Endothelial cell of umbilical vein (primary cell): Measurements from ENCODE around the gene OSBPL5. TPM values are rescaled to one million over a fixed set of nuclear protein-coding genes. Genes with fewer than 3 reads are reported as not detected.

Experiments used
- BruUV-seq: library from RNA; stranded (reverse); fragments of 400-500 nt; replicated peaks from 2 replicates; lab custom pipeline; 2021; lab: Mats Ljungman, UMichigan
- CTCF ChIA-PET: fragments of 300-600, 350-600 bp; sonication (Branson Sonifier 250); formaldehyde crosslinking; loops from one replicate; lab custom pipeline; 2021; ENCODE audit warnings: antibody characterized with exemption, inconsistent platforms; lab: Charles Lee
- POLR2A ChIA-PET: fragments of 300-600, 350-600 bp; sonication (Branson Sonifier 250); formaldehyde crosslinking; loops from one replicate; lab custom pipeline; 2021; ENCODE audit warnings: antibody characterized with exemption, inconsistent platforms; lab: Charles Lee
- DNase-seq: peaks from one replicate; pipeline ENCODE4 v3.0.0-alpha.2; 2011; ENCODE audit warnings: low read depth, low spot score
- FAIRE-seq: peaks from 2 replicates; lab custom pipeline; 2011; peaks lifted over from hg19 to GRCh38; lab: Jason Lieb, UNC
- H2AFZ ChIP-seq: 2 replicates; pipeline ENCODE4 v1.6.0; 2012; ENCODE audit warnings: low read depth, low read length, control low read depth, inconsistent platforms
- H3K27ac ChIP-seq: 2 replicates; pipeline ENCODE4 v1.5.1; 2011; ENCODE audit warnings: low read depth, mild to moderate bottlenecking, control low read depth, low read length, moderate library complexity; ENCODE audit not compliant: insufficient read depth
- H3K27me3 ChIP-seq, 2 experiments: 2 replicates each; pipeline versions ENCODE4 v1.6.0 to v1.6.1; 2011; ENCODE audit warnings: low read length in 2 of 2, mixed read lengths in 1 of 2; ENCODE audit not compliant: control insufficient read depth in 2 of 2, insufficient read depth in 2 of 2
- H3K36me3 ChIP-seq, 2 experiments: 2 replicates in 1 of 2; 3 replicates in 1 of 2; pipeline ENCODE4 v1.5.1; 2011; ENCODE audit warnings: low read length in 2 of 2, mild to moderate bottlenecking in 1 of 2, moderate library complexity in 1 of 2; ENCODE audit not compliant: control insufficient read depth in 2 of 2, insufficient read depth in 2 of 2; ENCODE audit errors: extremely low read depth in 1 of 2
- H3K4me1 ChIP-seq: 3 replicates; pipeline ENCODE4 v1.5.1; 2011; ENCODE audit warnings: mild to moderate bottlenecking, low read length; ENCODE audit not compliant: control insufficient read depth, insufficient read depth; ENCODE audit errors: extremely low read depth
- H3K4me2 ChIP-seq: 2 replicates; pipeline ENCODE4 v1.6.1; 2011; ENCODE audit warnings: low read length, control low read depth, mixed read lengths; ENCODE audit not compliant: insufficient read depth
- H3K4me3 ChIP-seq, 3 experiments: fragments of 200-600 bp in 1 of 3; sonication (generic), shearing (Covaris generic) in 1 of 3; replicated peaks in 1 of 3; 2 replicates each; pipeline ENCODE4 v1.5.1; 2011 to 2016; ENCODE audit warnings: control low read depth in 3 of 3, low read length in 3 of 3, mild to moderate bottlenecking in 2 of 3, inconsistent platforms in 1 of 3, low read depth in 1 of 3, moderate library complexity in 1 of 3; ENCODE audit not compliant: insufficient read depth in 1 of 3
- H3K79me2 ChIP-seq: 2 replicates; pipeline ENCODE4 v1.6.0; 2012; ENCODE audit warnings: low read length, inconsistent platforms; ENCODE audit not compliant: control insufficient read depth, insufficient read depth
- H3K9ac ChIP-seq: replicated peaks from 2 replicates; pipeline ENCODE3; 2011; ENCODE audit warnings: low read length, control low read depth; ENCODE audit not compliant: insufficient read depth; ENCODE audit errors: extremely low read depth
- H3K9me1 ChIP-seq: replicated peaks from 3 replicates; pipeline ENCODE4 v1.6.0; 2011; ENCODE audit warnings: mild to moderate bottlenecking, low read length; ENCODE audit not compliant: control insufficient read depth, insufficient read depth; ENCODE audit errors: extremely low read depth
- H3K9me3 ChIP-seq: replicated peaks from 2 replicates; pipeline ENCODE4 v1.5.1; 2012; ENCODE audit warnings: low read length, inconsistent platforms; ENCODE audit not compliant: control insufficient read depth, insufficient read depth
- H4K20me1 ChIP-seq: replicated peaks from 2 replicates; pipeline ENCODE3; 2011; ENCODE audit warnings: mild to moderate bottlenecking, low read length; ENCODE audit not compliant: control insufficient read depth, insufficient read depth; ENCODE audit errors: extremely low read depth
- EZH2 ChIP-seq: IDR thresholded peaks from 2 replicates; pipeline ENCODE4 v1.6.1; 2012; ENCODE audit warnings: borderline replicate concordance, low read depth, mild to moderate bottlenecking, moderate library complexity, low read length, inconsistent platforms; ENCODE audit not compliant: severe bottlenecking
- FOS ChIP-seq: IDR thresholded peaks from 2 replicates; pipeline ENCODE4 v1.6.1; 2011; ENCODE audit warnings: mild to moderate bottlenecking, low read length, moderate library complexity, borderline replicate concordance; ENCODE audit not compliant: insufficient read depth
- GATA2 ChIP-seq: IDR thresholded peaks from 2 replicates; pipeline ENCODE4 v1.7.0; 2011; ENCODE audit warnings: low read depth, mild to moderate bottlenecking, moderate library complexity, mixed read lengths, low read length; ENCODE audit not compliant: insufficient read length, insufficient read depth
- JUN ChIP-seq: IDR thresholded peaks from 2 replicates; pipeline ENCODE4 v1.6.1; 2011; ENCODE audit warnings: borderline replicate concordance, low read depth; ENCODE audit not compliant: insufficient read length, insufficient read depth
- MYC ChIP-seq: IDR thresholded peaks from one replicate; pipeline ENCODE4 v1.6.1; 2011; ENCODE audit warnings: mild to moderate bottlenecking, low read depth, low read length
- POLR2A ChIP-seq: IDR thresholded peaks from 2 replicates; pipeline ENCODE4 v1.6.1; 2012; ENCODE audit warnings: low read depth, mild to moderate bottlenecking, control low read depth, low read length
- POLR2AphosphoS5 ChIP-seq: IDR thresholded peaks from 2 replicates; pipeline ENCODE4 v1.6.1; 2012; ENCODE audit warnings: low read depth, mild to moderate bottlenecking, control low read depth, low read length, moderate library complexity; ENCODE audit not compliant: insufficient read depth
- dilution Hi-C: fragments of 300-500 bp; cut with MboI; formaldehyde crosslinking; loops from one replicate; pipeline ENCODE4 v1.15.0; 2019; ENCODE audit warnings: low sequenced_read_pairs; ENCODE audit not compliant: extremely low pct_ligation_motif_present
- intact Hi-C: fragments of 100-400 bp; cut with micrococcal nuclease; formaldehyde crosslinking; loops from one replicate; pipeline ENCODE4 v1.10.0; 2022
- polyA plus RNA-seq, 4 experiments: library from polyadenylated mRNA; depleted of rRNA in 3 of 4; stranded (reverse) in 3 of 4; unstranded in 1 of 4; fragments of >200 nt; gene quantifications; 2 replicates each; pipeline versions ENCODE4 v1.2.1 to v1.2.3, GENCODE V29; 2011 to 2012; ENCODE audit warnings: missing spikeins in 1 of 4
- total RNA-seq: library from RNA; stranded (reverse); gene quantifications from 2 replicates; pipeline ENCODE4 v1.2.3, GENCODE V29; 2021
- TF ChIP-seq, protein P1 (sequence below), 2 donors: IDR thresholded peaks; 1 replicate in 1 of 2; 2 replicates in 1 of 2; pipeline ENCODE4 v1.5.1; 2011; ENCODE audit warnings: low read length in 2 of 2, mild to moderate bottlenecking in 2 of 2, moderate library complexity in 2 of 2, control low read depth in 1 of 2, inconsistent platforms in 1 of 2, low read depth in 1 of 2; ENCODE audit not compliant: insufficient read depth in 1 of 2; ENCODE audit errors: extremely low read depth in 1 of 2
- TF ChIP-seq, protein P2 (sequence below): IDR thresholded peaks from 2 replicates; pipeline ENCODE4 v1.6.1; 2011; ENCODE audit not compliant: insufficient read depth, insufficient read length

OSBPL5 gene
- total and polyA plus RNA-seq, 2 donors (not counting 3 experiments of a cell fraction or from before 2014, with no cell fraction given) = 8.7 to 37.7 TPM

DNA sequence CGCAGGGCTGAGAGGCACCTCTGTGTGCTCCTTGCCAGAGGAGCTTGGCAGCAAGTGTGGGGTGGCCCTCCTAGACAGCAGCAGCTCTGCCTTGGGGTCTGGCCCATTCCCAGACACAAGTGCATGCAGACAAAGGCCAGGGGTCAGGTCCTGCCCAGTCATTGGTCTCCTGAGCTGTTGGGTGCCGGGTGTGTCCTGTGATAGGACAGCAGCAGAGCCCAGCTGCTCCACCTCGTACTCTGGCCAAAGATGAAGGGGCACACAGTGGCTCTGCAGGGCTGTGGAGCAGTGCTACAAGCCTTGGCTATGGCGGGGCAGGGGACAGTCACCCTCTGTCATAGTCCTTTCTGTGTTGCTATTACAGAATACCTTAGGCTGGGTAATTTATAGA, 17.3 kb upstream of the OSBPL5 start:
- no peaks in the 10 kb centered on the region for H3K9me1 ChIP-seq
- no peaks in the 10 kb centered on the region for H3K9me3 ChIP-seq
- FAIRE-seq = no peak
- H2AFZ ChIP-seq = no peak overlapping the region
- H3K79me2 ChIP-seq = no peaks in the 10 kb centered on the region
- H3K4me2 ChIP-seq = no peak overlapping the region
- BruUV-seq = no TSS peak
- no peak overlapping the region for H3K9ac ChIP-seq
- no peak overlapping the region for H3K27ac ChIP-seq
- no peaks in the 10 kb centered on the region for H3K4me1 ChIP-seq
- H3K36me3 ChIP-seq = no peaks in the 10 kb centered on the region
- ChIA-PET CTCF (no interaction called here), POLR2A (no interaction called here)
- H3K27me3 ChIP-seq = peaks cover 0 to 3% of the 10 kb centered on the region in 2 experiments
- TF ChIP-seq EZH2 = no peak
- no peak for TF ChIP-seq FOS
- TF ChIP-seq, protein P1, sequence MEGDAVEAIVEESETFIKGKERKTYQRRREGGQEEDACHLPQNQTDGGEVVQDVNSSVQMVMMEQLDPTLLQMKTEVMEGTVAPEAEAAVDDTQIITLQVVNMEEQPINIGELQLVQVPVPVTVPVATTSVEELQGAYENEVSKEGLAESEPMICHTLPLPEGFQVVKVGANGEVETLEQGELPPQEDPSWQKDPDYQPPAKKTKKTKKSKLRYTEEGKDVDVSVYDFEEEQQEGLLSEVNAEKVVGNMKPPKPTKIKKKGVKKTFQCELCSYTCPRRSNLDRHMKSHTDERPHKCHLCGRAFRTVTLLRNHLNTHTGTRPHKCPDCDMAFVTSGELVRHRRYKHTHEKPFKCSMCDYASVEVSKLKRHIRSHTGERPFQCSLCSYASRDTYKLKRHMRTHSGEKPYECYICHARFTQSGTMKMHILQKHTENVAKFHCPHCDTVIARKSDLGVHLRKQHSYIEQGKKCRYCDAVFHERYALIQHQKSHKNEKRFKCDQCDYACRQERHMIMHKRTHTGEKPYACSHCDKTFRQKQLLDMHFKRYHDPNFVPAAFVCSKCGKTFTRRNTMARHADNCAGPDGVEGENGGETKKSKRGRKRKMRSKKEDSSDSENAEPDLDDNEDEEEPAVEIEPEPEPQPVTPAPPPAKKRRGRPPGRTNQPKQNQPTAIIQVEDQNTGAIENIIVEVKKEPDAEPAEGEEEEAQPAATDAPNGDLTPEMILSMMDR (IDR thresholded peaks at IDR 0.05; ENCODE audit: extremely low read depth in 1 of 2, insufficient read depth in 1 of 2, low read depth in 1 of 2, low read length in 2 of 2) = no peak
- no peak for TF ChIP-seq JUN
- TF ChIP-seq POLR2A = no peak
- TF ChIP-seq, protein P2, sequence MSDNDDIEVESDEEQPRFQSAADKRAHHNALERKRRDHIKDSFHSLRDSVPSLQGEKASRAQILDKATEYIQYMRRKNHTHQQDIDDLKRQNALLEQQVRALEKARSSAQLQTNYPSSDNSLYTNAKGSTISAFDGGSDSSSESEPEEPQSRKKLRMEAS = no peak
- TF ChIP-seq MYC = no peak
- TF ChIP-seq POLR2AphosphoS5 = no peak
- no peak for TF ChIP-seq GATA2
- DNase-seq = no peak
- no peak overlapping the region for H3K4me3 ChIP-seq
- intact Hi-C loops (no loop called here), dilution Hi-C loops (no loop called here)
- no peaks in the 10 kb centered on the region for H4K20me1 ChIP-seq
